Limb (tissue), 2 donors: ENCODE measurements around the gene C2CD4B.

Source experiments
- DNase-seq, 2 donors: peaks; one replicate each; pipeline ENCODE4 v3.0.0-alpha.2; 2016; ENCODE audit errors: extremely low spot score in 2 of 2

C2CD4B gene

GRCh38 chr15:62119227-62119864 is 45.7 kb downstream of the C2CD4B start:
- DNase-seq = no peak

GRCh38 chr15:62118520-62119226 is 46.4 kb downstream of the C2CD4B start:
- no peak for DNase-seq

DNA sequence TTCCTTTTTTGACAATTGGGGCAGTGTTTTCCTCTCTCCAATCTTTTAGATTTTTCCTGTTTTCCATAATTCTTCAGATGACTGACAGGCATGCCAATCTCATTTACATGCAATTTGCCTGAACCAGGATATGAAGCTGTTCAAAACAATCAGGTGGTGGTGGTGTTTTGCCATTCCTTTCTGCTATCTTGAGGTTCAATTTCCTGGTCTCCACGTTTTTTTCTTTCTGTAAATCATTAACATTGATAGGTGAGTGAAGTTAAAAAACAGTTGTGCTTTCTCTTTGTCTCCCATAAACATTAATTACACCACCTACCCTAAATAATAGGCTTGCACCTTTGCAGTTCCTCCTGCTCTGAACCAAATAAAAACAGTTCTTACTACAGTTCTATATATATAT is 49.2 kb downstream of the C2CD4B start:
- no peak for DNase-seq
